IMR-90 (cell line): ENCODE measurements around the gene NOXA1. TPM values are rescaled to one million over a fixed set of nuclear protein-coding genes. Genes with fewer than 3 reads are reported as not detected.

ENCODE experiments used
- ATAC-seq: fragments of 200-7000 bp; cut with Tn5 transposase; 2 replicates; pipeline ENCODE4 v1.9.1; 2020; ENCODE audit warnings: low read depth, mild to moderate bottlenecking, moderate library complexity
- BruUV-seq: library from RNA; stranded (reverse); fragments of 400-500 nt; replicated peaks from 2 replicates; lab custom pipeline; 2021; lab: Mats Ljungman, UMichigan
- CTCF ChIA-PET: fragments of 300-600 bp; formaldehyde crosslinking; extraction: SDS; loops from one replicate; lab custom pipeline; 2021; ENCODE audit warnings: antibody characterized with exemption; lab: Yijun Ruan, JAX
- POLR2A ChIA-PET: fragments of 300-600 bp; sonication (Branson Sonifier 250); formaldehyde crosslinking; loops from one replicate; lab custom pipeline; 2022; ENCODE audit warnings: antibody characterized with exemption; ENCODE audit not compliant: unreplicated experiment; lab: Charles Lee
- DNase-seq: peaks from one replicate; pipeline ENCODE4 v3.0.0; 2013
- H2AFZ ChIP-seq: replicated peaks from 2 replicates; pipeline ENCODE3; 2013; ENCODE audit warnings: low read length, mild to moderate bottlenecking; ENCODE audit not compliant: poor library complexity
- H2AK5ac ChIP-seq: 2 replicates; pipeline ENCODE4 v1.6.1; 2013; ENCODE audit warnings: low read depth, low read length, inconsistent platforms
- H2AK9ac ChIP-seq: replicated peaks from 2 replicates; pipeline ENCODE3; 2013; ENCODE audit warnings: mild to moderate bottlenecking, low read depth, low read length, moderate library complexity; ENCODE audit not compliant: poor library complexity
- H2BK120ac ChIP-seq: 2 replicates; pipeline ENCODE4 v1.6.1; 2013; ENCODE audit warnings: low read depth, low read length, inconsistent platforms
- H2BK15ac ChIP-seq: 3 replicates; pipeline ENCODE4 v1.6.1; 2013; ENCODE audit warnings: low read depth, low read length, inconsistent platforms
- H2BK20ac ChIP-seq: 2 replicates; pipeline ENCODE4 v1.6.1; 2013; ENCODE audit warnings: low read depth, mild to moderate bottlenecking, inconsistent platforms, low read length, moderate library complexity
- H2BK5ac ChIP-seq: 2 replicates; pipeline ENCODE4 v1.6.1; 2013; ENCODE audit warnings: mild to moderate bottlenecking, low read depth, low read length, inconsistent platforms; ENCODE audit not compliant: poor library complexity, severe bottlenecking
- H3K14ac ChIP-seq: replicated peaks from 2 replicates; pipeline ENCODE4 v1.6.1; 2013; ENCODE audit warnings: low read depth, low read length, inconsistent platforms
- H3K18ac ChIP-seq: 2 replicates; pipeline ENCODE4 v1.6.1; 2013; ENCODE audit warnings: low read depth, low read length, control low read depth
- H3K23ac ChIP-seq: 2 replicates; pipeline ENCODE4 v1.6.1; 2013; ENCODE audit warnings: low read depth, low read length, inconsistent platforms
- H3K27ac ChIP-seq: 2 replicates; pipeline ENCODE4 v1.5.1; 2013; ENCODE audit warnings: mild to moderate bottlenecking, control low read depth, low read length; ENCODE audit not compliant: insufficient read depth
- H3K27me3 ChIP-seq: 2 replicates; pipeline ENCODE4 v1.6.1; 2013; ENCODE audit warnings: low read length; ENCODE audit not compliant: control insufficient read depth, insufficient read depth
- H3K36me3 ChIP-seq: 2 replicates; pipeline ENCODE4 v1.6.1; 2013; ENCODE audit warnings: low read length, mixed read lengths; ENCODE audit not compliant: control insufficient read depth, insufficient read depth
- H3K4ac ChIP-seq: 2 replicates; pipeline ENCODE4 v1.6.1; 2013; ENCODE audit warnings: low read depth, low read length, inconsistent platforms
- H3K4me1 ChIP-seq: 2 replicates; pipeline ENCODE4 v1.6.1; 2013; ENCODE audit warnings: low read length, mixed read lengths; ENCODE audit not compliant: control insufficient read depth, insufficient read depth
- H3K4me2 ChIP-seq: 2 replicates; pipeline ENCODE4 v1.6.1; 2013; ENCODE audit warnings: low read depth, mild to moderate bottlenecking, control low read depth, low read length, moderate library complexity
- H3K4me3 ChIP-seq: 2 replicates; pipeline ENCODE4 v1.5.1; 2013; ENCODE audit warnings: low read depth, mild to moderate bottlenecking, control low read depth, low read length, moderate library complexity; ENCODE audit not compliant: insufficient read depth
- H3K56ac ChIP-seq: 2 replicates; pipeline ENCODE4 v1.6.1; 2013; ENCODE audit warnings: low read length, inconsistent platforms; ENCODE audit not compliant: insufficient read depth; ENCODE audit errors: extremely low read depth
- H3K79me1 ChIP-seq, 2 experiments: 2 replicates each; pipeline ENCODE4 v1.6.1; 2013; ENCODE audit warnings: low read length in 2 of 2, inconsistent platforms in 1 of 2, low read depth in 1 of 2
- H3K9ac ChIP-seq: 2 replicates; pipeline ENCODE4 v1.6.1; 2013; ENCODE audit warnings: low read depth, low read length, control low read depth
- H3K9me1 ChIP-seq: 2 replicates; pipeline ENCODE4 v1.6.1; 2013; ENCODE audit warnings: low read length, inconsistent platforms; ENCODE audit not compliant: insufficient read depth
- H3K9me3 ChIP-seq: 2 replicates; pipeline ENCODE4 v1.6.1; 2013; ENCODE audit warnings: low read length; ENCODE audit not compliant: control insufficient read depth, insufficient read depth
- H4K20me1 ChIP-seq: 2 replicates; pipeline ENCODE4 v1.6.1; 2013; ENCODE audit warnings: low read length, inconsistent platforms; ENCODE audit not compliant: insufficient read depth
- H4K5ac ChIP-seq: 2 replicates; pipeline ENCODE4 v1.6.1; 2013; ENCODE audit warnings: mild to moderate bottlenecking, low read depth, low read length, control low read depth
- H4K8ac ChIP-seq, 2 experiments: 2 replicates each; pipeline ENCODE4 v1.6.1; 2013; ENCODE audit warnings: low read depth in 2 of 2, low read length in 2 of 2, control low read depth in 1 of 2, inconsistent platforms in 1 of 2
- H4K91ac ChIP-seq: 2 replicates; pipeline ENCODE4 v1.6.1; 2013; ENCODE audit warnings: low read depth, low read length, inconsistent platforms; ENCODE audit not compliant: insufficient read depth
- BHLHE40 ChIP-seq: fragments of 150-350 bp; IDR thresholded peaks from 2 replicates; pipeline ENCODE4 v1.6.1; 2016; ENCODE audit warnings: mild to moderate bottlenecking, low read depth, low read length
- CEBPB ChIP-seq: IDR thresholded peaks from 2 replicates; pipeline ENCODE4 v1.6.1; 2012; ENCODE audit warnings: low read depth, low read length, improper control_type of control experiment
- CHD1 ChIP-seq: IDR thresholded peaks from 2 replicates; pipeline ENCODE4 v1.6.1; 2012; ENCODE audit warnings: low read depth, low read length, improper control_type of control experiment
- MAFK ChIP-seq: IDR thresholded peaks from 2 replicates; pipeline ENCODE4 v1.6.1; 2012; ENCODE audit warnings: low read depth, low read length, improper control_type of control experiment
- MAZ ChIP-seq: IDR thresholded peaks from 2 replicates; pipeline ENCODE4 v1.6.1; 2012; ENCODE audit warnings: low read depth, mild to moderate bottlenecking, low read length, improper control_type of control experiment, moderate library complexity, borderline replicate concordance
- MXI1 ChIP-seq: IDR thresholded peaks from 2 replicates; pipeline ENCODE4 v1.6.1; 2012; ENCODE audit warnings: low read depth, mild to moderate bottlenecking, low read length, moderate library complexity, borderline replicate concordance
- POLR2A ChIP-seq: IDR thresholded peaks from 2 replicates; pipeline ENCODE4 v1.6.1; 2012; ENCODE audit warnings: mild to moderate bottlenecking, low read depth, low read length
- RAD21 ChIP-seq: IDR thresholded peaks from 2 replicates; pipeline ENCODE4 v1.6.1; 2012; ENCODE audit warnings: low read length, improper control_type of control experiment
- RCOR1 ChIP-seq: IDR thresholded peaks from 2 replicates; pipeline ENCODE4 v1.6.1; 2012; ENCODE audit warnings: mild to moderate bottlenecking, low read length, improper control_type of control experiment; ENCODE audit not compliant: insufficient replicate concordance
- RFX5 ChIP-seq: IDR thresholded peaks from 2 replicates; pipeline ENCODE4 v1.8.0; 2012; ENCODE audit warnings: low read depth, mild to moderate bottlenecking, low read length, moderate library complexity
- WGBS, 2 experiments: methylation state at CpG; one replicate each; pipeline versions ENCODE4 v1.1.5 to v1.1.7; 2013; ENCODE audit warnings: missing lambda C conversion rate in 2 of 2; ENCODE audit not compliant: insufficient read length in 1 of 2; ENCODE audit errors: extremely low coverage in 2 of 2; 5-methylcytosine and 5-hydroxymethylcytosine counted together
- dilution Hi-C: fragments of 300-500 bp; cut with HindIII; formaldehyde crosslinking; loops from one replicate; pipeline ENCODE4 v1.14.3; 2018; ENCODE audit warnings: low sequenced_read_pairs; ENCODE audit not compliant: unreplicated experiment
- in situ Hi-C: fragments of 300-500 bp; cut with MboI; formaldehyde crosslinking; loops from 3 replicates; pipeline ENCODE4 v1.14.3; 2019; ENCODE audit warnings: low sequenced_read_pairs, inconsistent platforms, mixed read lengths
- intact Hi-C: fragments of 100-400 bp; cut with micrococcal nuclease; formaldehyde crosslinking; loops from 2 replicates; pipeline ENCODE4 v1.10.0; 2022
- polyA plus RNA-seq, 3 experiments: library from polyadenylated mRNA; depleted of rRNA; stranded (reverse); fragments of >200 nt; gene quantifications; 2 replicates each; pipeline ENCODE4 v1.2.3, GENCODE V29; 2012; ENCODE audit warnings: low replicate concordance in 1 of 3
- total RNA-seq: library from RNA; depleted of rRNA; stranded (reverse); fragments of >200 nt; gene quantifications from 2 replicates; pipeline ENCODE4 v1.2.3, GENCODE V29; 2012
- TF ChIP-seq, protein P1 (sequence below): fragments of 150-350 bp; IDR thresholded peaks from 2 replicates; pipeline ENCODE4 v1.6.1; 2016; ENCODE audit warnings: low read depth, mild to moderate bottlenecking, low read length, moderate library complexity, borderline replicate concordance
- TF ChIP-seq, protein P2 (sequence below): fragments of 150-350 bp; IDR thresholded peaks from 2 replicates; pipeline ENCODE4 v1.6.1; 2017; ENCODE audit warnings: mild to moderate bottlenecking, antibody characterized with exemption, low read length, low read depth

Gene NOXA1
- total and polyA plus RNA-seq, 2 of the 4 experiments (the other 2 are of a cell fraction): 0.17 TPM; not detected in 1

- no peak for TF ChIP-seq POLR2A
These were observed 47.7 kb upstream of the NOXA1 start (continued) for GRCh38 chr9:137375321-137376058.

- intact Hi-C loops: no loop called here
These were observed 46.8 kb upstream of the NOXA1 start for GRCh38 chr9:137376386-137376785.

More at GRCh38 chr9:137376386-137376785, 46.8 kb upstream of the NOXA1 start:
- H3K4ac ChIP-seq: no peak overlapping the region
- H3K4me2 ChIP-seq: no peak overlapping the region
- H3K79me1 ChIP-seq: no peaks in the 10 kb centered on the region
- H3K4me3 ChIP-seq: no peak overlapping the region
- no TSS peak for BruUV-seq
- dilution Hi-C loops (no loop called here), in situ Hi-C loops (no loop called here)
- H4K91ac ChIP-seq: no peak overlapping the region
- no peak overlapping the region for H2BK15ac ChIP-seq
- CTCF ChIA-PET: no interaction called here
- 100% methylated on average over 3 of the region's 12 CpGs; no CpG with 5 or more reads in 1 of the 2 experiments for WGBS, 2 experiments
- no peaks in the 10 kb centered on the region for H3K4me1 ChIP-seq
- no peak overlapping the region for H2AK5ac ChIP-seq
- no peak for ATAC-seq
- no peak overlapping the region for H2BK120ac ChIP-seq
- no peak overlapping the region for H3K27ac ChIP-seq
- H3K9me1 ChIP-seq: no peaks in the 10 kb centered on the region
- H2AFZ ChIP-seq: no peak overlapping the region
- no peak overlapping the region for H3K14ac ChIP-seq
- H3K18ac ChIP-seq: no peak overlapping the region
- POLR2A ChIA-PET: no interaction called here
- H2BK5ac ChIP-seq: no peak overlapping the region
- H4K5ac ChIP-seq: no peak overlapping the region
- no peak overlapping the region for H3K23ac ChIP-seq
- no peak for DNase-seq
- H2AK9ac ChIP-seq: no peak overlapping the region
- no peak overlapping the region for H4K8ac ChIP-seq
- no peaks in the 10 kb centered on the region for H3K36me3 ChIP-seq
- H3K9me3 ChIP-seq: peaks cover 2% of the 10 kb centered on the region; the same call in 1 of the 2 replicates
- no peaks in the 10 kb centered on the region for H3K27me3 ChIP-seq
- TF ChIP-seq CEBPB (no peak), BHLHE40 (no peak), POLR2A (no peak), MAFK (no peak), RAD21 (no peak), CHD1 (no peak), RFX5 (no peak), MXI1 (no peak), MAZ (no peak), RCOR1 (no peak)
- TF ChIP-seq, protein P1, sequence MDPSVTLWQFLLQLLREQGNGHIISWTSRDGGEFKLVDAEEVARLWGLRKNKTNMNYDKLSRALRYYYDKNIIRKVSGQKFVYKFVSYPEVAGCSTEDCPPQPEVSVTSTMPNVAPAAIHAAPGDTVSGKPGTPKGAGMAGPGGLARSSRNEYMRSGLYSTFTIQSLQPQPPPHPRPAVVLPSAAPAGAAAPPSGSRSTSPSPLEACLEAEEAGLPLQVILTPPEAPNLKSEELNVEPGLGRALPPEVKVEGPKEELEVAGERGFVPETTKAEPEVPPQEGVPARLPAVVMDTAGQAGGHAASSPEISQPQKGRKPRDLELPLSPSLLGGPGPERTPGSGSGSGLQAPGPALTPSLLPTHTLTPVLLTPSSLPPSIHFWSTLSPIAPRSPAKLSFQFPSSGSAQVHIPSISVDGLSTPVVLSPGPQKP: no peak
- TF ChIP-seq, protein P2, sequence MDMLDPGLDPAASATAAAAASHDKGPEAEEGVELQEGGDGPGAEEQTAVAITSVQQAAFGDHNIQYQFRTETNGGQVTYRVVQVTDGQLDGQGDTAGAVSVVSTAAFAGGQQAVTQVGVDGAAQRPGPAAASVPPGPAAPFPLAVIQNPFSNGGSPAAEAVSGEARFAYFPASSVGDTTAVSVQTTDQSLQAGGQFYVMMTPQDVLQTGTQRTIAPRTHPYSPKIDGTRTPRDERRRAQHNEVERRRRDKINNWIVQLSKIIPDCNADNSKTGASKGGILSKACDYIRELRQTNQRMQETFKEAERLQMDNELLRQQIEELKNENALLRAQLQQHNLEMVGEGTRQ: no peak
- no peak overlapping the region for H2BK20ac ChIP-seq
- H3K56ac ChIP-seq: no peak overlapping the region
- no peaks in the 10 kb centered on the region for H4K20me1 ChIP-seq
- no peak overlapping the region for H3K9ac ChIP-seq
